ENCODE measurements around the gene ETF1.
"Not testable (repeated sequence)": the region's sequence is repeated elsewhere in the genome, so short reads cannot be mapped to it uniquely, and the experiment has no call there.

Gene ETF1

DNA sequence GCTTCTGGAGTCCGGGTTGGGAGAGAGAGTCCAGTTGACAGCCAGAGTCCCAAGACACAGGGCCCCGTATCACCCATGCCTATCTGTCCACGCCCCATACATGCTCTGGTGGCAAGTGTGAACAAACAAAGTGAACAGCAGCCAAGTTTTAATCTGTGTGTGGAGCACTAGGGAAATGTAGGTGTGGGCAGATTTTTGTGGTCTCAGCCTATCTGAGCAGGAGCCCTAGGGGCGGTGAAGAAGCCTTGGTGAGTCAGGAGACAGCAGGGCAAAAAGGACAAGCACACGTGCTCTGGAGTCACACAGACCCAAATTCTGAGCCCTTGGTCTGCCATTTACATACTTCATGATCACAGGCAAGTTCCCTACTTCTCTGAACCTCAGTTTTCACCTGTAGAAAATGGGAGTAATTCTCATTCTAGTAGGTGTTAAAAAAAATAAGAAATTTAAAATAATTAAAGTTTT is 54.5 kb downstream of the ETF1 start:
- DNase-seq = no peak

DNA sequence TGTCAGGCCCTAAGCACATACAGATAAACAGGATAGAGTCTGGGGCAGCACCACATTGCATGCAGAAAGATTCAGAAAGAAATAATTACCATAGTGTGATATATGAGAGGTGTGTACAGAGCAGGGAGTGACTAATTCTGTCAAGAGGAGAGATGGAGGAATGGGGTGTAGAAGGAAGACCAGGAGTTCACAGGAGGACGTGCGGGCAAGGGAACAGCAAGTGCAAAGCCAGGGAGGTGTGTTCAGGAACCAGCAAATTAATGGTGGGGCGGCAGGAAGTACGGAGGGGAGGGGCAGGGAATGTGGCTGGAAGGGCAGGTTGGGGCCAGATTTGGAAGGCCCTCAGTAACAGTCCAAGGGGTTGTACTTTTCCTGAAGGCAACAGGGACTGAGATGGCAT is 60.4 kb downstream of the ETF1 start:
- no peak for DNase-seq

DNA sequence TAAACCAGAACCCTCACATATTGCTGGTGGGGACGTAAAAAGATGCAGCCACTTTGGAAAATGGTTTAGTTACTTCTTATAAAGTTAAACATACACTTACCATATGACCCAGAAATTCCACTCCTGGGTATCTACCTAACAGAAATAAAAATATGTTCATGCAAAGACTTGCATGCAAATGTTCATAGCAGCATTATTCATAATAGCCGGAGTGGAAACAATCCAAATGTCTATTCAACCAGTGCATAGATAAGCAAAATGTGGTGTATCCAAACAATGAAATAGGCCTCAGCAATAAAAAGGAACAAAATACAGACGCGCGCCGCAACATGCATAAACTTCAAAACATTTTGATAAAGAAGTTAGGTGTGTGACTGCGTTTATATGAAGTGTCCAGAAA is 66.1 kb downstream of the ETF1 start:
- DNase-seq = no peak

DNA sequence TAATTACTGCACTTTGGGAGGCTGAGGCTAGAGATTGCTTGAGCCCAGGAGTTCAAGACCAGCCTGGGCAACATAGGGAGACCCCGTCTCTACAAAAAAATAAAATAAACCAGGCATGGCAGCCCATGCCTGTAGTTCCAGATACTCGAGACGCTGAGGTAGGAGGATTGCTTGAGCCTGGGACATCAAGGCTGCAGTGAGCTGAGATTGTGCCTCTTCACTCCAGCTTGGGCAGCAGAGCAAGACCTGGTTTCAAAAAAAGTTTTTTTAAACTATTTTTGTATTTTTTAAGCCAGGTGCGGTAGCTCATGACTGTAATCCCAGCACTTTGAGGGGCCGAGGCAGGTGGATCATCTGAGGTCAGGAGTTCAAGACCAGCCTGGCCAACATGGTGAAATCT is 69.9 kb downstream of the ETF1 start:
- not testable (repeated sequence) for DNase-seq

DNA sequence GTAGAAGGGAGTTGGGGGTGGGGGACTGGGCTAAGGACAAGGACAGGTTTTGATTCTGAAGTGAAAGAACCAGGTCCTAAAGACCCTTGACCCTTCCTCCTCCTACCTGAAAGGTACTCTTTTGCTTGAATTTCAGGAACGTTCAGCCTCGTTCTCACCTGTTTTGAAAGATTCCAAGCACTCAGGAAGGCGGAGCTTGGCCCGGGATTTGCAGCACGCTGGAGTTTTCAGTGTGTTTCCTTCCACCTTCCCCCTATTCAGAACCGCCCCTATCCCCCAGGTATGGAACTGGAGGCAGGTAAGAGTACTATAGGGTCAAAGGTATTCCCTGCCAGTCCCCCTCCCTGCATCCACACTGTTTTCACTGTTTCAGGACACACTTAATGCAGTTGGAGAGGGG is 70.7 kb downstream of the ETF1 start:
- no peak for DNase-seq

DNA sequence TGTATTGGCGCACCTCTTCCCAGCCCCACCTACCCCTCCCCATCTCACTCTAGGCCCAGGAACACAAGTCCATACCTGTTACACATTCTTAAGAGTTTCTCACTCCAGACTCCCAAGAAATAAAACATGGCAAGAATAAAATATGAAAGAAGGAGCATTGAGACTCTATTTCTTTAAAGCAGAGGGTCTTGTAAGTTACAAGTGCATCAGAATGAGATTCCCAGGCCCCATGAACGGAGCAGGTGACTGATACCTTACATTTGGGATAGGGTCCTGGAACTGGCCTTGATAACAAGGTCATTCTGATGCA is 72.0 kb downstream of the ETF1 start:
- no peak for DNase-seq

DNA sequence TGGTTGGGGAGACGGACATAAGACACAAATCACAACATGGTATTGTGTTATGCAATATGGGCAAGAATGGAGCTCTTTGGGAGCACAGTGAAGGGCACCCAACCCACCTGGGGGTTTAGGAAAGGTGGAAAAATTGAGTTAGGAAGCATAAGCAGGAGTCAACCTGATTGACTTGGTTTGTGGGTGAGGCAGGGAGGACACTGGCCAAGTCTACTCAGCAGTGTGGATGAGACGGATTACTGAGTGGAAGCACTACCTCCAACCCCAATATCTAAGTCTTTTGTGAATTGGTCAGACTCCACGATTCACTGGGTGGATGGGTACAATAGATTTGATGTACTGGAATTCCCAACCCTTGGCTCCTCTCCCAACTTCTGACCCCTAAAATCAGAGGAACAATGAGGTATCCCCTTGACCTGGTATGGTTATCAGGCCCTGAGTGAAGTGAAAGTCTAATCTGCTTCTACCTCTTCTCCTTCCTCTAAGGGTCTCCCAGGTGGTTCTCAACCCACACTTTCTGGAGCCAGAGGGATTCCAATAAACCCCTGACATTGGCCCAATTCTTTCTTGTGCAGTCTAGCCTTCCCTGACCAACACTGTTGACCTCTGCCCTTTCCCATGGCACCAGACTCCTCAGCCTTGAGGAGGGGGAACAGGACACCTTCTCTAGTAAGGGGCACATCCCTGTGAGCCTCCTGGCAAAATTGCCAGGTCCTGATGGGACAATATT is 72.5 kb downstream of the ETF1 start:
- peak; percentile 63 for DNase-seq

DNA sequence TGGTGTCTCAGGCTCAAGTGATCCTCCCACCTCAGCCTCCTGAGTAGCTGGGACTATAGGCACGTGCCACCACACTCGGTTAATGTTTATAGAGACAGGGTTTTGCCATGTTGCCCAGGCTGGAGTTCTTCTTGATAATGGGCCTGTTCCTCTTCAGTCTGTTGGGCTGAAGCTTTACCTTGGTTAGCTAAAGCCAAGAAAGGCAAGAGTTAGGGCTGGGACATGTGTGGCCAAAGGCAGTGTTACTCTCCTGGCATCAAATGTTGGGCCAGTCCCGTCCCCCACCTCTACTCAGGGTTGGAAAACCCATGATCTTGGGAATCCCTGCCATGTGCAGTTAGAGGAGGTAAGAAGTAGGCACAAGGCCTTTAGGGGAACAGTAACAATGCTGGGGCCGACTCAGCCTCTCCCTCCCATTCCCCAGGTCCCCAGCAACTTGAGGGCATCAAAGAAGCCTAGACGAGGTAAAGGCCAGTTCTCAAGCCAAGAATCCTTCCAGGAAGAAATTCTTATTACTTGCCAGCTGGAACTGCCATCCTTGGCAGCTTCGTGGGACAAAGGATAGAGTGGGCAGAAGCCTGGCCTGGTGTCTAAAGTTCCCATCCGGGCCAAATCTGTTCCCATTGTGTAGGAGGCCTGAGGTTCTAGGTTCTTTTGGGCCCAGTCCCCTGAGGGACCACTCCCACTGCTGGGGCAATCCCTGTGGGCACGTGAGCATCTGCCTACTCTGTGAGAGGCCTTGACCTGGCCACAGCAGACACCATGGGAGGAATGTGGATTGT is 73.3 kb downstream of the ETF1 start:
- DNase-seq = peak; percentile 81

DNA sequence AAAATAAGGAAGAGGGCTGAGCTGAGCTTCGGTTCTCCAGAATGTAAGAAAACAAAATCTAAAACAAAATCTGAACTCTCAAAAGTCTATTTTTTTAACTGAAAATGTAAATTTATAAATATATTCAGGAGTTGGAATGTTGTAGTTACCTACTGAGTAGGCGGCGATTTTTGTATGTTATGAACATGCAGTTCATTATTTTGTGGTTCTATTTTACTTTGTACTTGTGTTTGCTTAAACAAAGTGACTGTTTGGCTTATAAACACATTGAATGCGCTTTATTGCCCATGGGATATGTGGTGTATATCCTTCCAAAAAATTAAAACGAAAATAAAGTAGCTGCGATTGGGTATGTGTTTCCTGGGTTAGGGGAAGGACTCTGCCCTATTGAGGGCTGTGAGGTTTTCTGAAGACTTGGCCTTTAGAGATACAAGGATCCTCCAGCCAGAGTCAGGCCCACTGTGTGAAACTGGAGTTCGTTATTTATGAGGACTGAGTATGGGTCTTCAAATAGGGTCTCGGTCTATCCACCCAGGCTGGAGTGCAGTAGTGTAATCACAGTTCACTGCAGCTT is 74.0 kb downstream of the ETF1 start:
- no peak for DNase-seq

DNA sequence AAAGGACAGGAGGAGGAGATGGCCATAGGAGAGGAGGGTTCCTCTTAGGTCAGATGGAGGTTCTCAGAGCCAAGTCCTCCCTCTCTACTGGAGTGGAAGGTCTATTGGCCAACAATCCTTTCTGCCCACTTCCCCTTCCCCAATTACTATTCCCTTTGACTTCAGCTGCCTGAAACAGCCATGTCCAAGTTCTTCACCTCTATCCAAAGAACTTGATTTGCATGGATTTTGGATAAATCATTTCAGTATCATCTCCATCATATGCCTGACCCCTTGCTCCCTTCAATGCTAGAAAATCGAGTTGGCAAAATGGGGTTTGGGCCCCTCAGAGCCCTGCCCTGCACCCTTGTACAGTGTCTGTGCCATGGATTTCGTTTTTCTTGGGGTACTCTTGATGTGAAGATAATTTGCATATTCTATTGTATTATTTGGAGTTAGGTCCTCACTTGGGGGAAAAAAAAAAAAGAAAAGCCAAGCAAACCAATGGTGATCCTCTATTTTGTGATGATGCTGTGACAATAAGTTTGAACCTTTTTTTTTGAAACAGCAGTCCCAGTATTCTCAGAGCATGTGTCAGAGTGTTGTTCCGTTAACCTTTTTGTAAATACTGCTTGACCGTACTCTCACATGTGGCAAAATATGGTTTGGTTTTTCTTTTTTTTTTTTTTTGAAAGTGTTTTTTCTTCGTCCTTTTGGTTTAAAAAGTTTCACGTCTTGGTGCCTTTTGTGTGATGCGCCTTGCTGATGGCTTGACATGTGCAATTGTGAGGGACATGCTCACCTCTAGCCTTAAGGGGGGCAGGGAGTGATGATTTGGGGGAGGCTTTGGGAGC is 74.7 kb downstream of the ETF1 start:
- no peak for DNase-seq

DNA sequence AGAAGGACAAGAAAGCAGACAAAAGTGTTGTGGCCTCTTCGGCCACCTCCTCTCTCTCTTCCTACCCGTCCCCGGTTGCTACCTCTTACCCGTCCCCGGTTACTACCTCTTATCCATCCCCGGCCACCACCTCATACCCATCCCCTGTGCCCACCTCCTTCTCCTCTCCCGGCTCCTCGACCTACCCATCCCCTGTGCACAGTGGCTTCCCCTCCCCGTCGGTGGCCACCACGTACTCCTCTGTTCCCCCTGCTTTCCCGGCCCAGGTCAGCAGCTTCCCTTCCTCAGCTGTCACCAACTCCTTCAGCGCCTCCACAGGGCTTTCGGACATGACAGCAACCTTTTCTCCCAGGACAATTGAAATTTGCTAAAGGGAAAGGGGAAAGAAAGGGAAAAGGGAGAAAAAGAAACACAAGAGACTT is 75.3 kb downstream of the ETF1 start:
- no peak for DNase-seq

DNA sequence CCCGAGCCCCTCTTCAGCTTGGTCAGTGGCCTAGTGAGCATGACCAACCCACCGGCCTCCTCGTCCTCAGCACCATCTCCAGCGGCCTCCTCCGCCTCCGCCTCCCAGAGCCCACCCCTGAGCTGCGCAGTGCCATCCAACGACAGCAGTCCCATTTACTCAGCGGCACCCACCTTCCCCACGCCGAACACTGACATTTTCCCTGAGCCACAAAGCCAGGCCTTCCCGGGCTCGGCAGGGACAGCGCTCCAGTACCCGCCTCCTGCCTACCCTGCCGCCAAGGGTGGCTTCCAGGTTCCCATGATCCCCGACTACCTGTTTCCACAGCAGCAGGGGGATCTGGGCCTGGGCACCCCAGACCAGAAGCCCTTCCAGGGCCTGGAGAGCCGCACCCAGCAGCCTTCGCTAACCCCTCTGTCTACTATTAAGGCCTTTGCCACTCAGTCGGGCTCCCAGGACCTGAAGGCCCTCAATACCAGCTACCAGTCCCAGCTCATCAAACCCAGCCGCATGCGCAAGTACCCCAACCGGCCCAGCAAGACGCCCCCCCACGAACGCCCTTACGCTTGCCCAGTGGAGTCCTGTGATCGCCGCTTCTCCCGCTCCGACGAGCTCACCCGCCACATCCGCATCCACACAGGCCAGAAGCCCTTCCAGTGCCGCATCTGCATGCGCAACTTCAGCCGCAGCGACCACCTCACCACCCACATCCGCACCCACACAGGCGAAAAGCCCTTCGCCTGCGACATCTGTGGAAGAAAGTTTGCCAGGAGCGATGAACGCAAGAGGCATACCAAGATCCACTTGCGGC is 75.9 kb downstream of the ETF1 start:
- no peak for DNase-seq

DNA sequence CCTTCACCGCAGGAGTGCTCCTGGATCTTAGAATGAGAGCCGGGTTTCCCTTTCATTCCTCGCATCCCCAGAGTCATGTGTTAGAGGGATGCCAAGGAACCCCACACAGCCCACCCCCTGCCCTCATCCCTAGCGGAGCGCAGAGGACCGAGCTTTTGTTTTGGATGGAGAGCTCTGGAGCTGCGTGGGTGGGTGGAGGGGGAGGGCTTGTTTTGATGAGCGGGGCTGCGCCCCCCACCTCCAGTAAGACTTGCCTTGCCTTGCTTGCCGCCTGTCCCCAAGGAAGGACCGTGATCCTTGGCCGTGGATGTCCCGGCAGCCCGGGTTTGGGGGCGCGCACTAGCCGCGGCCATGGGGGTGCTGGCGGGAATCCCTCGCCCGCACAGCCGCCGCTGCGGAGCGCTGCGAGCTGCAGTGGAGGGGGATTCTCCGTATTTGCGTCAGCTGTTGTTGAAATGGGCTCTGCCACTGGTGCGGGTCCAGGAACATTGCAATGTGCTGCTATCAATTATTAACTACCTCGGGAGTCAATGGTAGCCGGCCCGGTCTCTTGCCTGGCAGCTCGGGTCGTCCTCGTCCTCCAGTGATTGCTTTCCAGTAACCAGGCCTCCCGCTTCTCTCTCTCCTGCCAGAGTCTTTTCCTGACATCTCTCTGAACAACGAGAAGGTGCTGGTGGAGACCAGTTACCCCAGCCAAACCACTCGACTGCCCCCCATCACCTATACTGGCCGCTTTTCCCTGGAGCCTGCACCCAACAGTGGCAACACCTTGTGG is 76.7 kb downstream of the ETF1 start:
- DNase-seq = no peak

DNA sequence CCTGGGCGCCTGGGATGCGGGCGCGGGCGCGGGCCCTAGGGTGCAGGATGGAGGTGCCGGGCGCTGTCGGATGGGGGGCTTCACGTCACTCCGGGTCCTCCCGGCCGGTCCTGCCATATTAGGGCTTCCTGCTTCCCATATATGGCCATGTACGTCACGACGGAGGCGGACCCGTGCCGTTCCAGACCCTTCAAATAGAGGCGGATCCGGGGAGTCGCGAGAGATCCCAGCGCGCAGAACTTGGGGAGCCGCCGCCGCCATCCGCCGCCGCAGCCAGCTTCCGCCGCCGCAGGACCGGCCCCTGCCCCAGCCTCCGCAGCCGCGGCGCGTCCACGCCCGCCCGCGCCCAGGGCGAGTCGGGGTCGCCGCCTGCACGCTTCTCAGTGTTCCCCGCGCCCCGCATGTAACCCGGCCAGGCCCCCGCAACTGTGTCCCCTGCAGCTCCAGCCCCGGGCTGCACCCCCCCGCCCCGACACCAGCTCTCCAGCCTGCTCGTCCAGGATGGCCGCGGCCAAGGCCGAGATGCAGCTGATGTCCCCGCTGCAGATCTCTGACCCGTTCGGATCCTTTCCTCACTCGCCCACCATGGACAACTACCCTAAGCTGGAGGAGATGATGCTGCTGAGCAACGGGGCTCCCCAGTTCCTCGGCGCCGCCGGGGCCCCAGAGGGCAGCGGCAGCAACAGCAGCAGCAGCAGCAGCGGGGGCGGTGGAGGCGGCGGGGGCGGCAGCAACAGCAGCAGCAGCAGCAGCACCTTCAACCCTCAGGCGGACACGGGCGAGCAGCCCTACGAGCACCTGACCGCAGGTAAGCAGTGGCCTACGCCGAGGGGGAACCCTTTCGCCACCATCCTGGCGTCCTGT is 77.5 kb downstream of the ETF1 start, which contains the start of gene EGR1:
EGR1 (plus strand) TSS at position 219 of the 864 bp plus-strand sequence; CDS start at position 502, 283 bp downstream.
- peak; percentile 99 for DNase-seq

DNA sequence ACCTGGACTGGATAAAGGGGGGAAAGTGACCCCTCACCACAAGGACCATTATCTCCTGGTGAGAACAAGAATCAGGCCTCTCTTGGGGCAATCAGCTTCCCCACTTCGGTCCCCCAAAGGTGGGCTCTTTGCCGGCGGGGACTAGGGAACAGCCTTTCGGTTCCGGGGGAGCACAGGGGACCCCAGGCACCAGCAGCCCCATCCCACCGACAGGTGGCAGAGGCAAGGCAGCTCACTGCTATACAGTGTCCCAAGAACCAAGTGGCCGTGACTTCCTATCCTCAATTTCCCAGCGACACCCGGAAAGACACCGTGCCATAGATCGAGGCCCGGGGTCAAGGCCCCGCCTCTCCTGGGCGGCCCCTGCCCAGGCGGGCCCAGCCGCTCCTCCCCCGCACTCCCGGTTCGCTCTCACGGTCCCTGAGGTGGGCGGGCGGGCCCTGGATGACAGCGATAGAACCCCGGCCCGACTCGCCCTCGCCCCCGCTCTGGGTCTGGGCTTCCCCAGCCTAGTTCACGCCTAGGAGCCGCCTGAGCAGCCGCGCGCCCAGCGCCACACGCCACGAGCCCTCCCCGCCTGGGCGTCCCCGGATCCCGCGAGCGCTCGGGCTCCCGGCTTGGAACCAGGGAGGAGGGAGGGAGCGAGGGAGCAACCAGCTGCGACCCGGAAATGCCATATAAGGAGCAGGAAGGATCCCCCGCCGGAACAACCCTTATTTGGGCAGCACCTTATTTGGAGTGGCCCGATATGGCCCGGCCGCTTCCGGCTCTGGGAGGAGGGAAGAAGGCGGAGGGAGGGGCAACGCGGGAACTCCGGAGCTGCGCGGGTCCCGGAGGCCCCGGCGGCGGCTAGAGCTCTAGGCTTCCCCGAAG is 78.4 kb downstream of the ETF1 start:
- peak; percentile 99 for DNase-seq

DNA sequence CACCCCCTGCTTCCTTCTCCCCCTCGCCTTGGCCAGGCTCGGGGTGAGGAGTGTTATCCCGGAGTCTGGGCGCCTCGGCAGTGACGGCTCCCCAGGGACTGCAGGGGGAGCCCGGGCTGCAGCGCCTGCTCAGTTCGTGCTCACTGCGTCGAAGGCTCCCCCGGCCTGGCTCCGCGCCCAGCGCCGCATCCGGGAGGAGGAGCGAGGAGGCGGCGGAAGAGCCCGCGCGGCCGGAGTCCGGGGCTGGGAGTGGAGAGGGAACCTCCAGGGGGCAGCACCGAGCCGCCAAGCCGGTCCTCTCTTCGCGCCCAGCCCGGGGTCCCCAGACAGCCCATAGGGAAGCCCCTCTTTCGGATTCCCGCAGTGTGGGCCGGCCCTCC is 79.0 kb downstream of the ETF1 start:
- DNase-seq = peak; percentile 93

DNA sequence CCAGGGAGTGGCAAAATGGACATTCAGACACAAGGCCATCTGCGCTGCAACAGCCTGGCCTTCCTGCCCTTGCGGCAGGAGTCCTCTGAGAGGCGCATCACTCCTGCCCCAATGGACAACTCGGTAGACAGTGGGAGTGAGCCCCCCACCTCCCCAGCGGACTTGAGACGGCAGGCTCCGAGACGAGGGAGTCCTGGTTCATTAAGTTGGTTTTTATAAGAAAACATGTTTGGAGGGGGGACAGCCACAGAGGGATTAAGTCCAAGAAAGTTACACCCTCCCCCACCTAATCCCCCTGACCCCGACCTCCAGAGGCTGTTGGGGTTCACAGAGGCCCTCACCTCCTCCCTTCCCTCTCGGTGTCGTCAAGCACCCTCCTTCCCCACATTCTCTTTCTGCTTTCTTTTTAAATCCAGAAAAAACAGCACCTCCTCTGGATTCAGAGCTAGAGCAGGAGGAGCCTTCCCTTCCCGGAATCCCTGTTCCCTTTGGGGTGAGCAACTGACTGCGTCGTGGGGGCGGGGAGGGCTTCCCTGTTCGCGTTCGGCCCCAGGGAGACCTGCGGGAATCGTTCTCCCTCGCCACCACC is 79.5 kb downstream of the ETF1 start:
- DNase-seq = no peak

DNA sequence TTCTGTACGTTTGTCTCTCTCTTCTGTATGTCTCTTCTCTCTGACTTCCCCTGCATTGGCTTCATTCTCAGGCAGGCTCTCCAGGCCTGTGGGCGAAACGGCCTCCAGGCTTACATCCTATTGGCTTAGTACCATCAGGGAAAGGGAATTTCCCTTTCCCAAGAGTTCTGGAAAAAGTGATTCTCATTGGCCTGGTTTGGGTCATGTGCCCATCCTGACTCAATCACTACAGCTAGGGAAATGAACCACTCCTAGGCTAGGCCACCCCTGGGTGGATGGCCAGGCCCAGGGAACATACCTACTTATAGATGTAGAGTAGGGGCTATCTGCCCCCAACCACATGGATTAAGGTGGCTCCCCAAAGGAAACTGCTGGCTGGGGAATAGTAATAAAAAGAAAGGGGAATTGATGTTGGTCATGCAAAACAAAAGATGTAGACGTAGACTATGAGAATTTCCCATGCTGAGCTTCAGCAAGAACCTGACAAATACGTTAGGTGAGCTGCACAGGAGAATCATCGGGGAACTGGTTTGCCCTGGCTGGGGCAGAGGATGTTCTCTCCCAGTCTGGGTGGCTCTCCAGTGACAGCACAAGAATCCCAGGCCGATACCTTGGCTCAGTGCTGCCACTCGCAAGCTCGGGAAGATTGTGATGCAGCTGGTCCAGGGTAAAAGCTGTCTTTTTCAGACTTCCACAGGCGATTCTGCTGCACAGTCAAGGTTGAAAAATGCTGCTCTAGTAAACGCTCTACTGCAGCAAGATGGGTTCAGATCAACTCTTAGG is 81.5 kb downstream of the ETF1 start:
- DNase-seq = no peak

All from GOT3 (cell line).